Measurements from ENCODE around the gene MBOAT2.

The MBOAT2 gene

GRCh38 chr2:9010866-9011265, 7.4 kb upstream of the MBOAT2 start:
- Histone ChIP-seq H4K91ac (ENCODE audit: low read depth, low read length, poor library complexity) (no peak overlapping the region), H2BK5ac (ENCODE audit: low read length) (no peak overlapping the region), H3K27ac (replicated peaks; ENCODE audit: low read length) (no peak overlapping the region), H3K27me3 (ENCODE audit: control insufficient read depth in 3 of 3, insufficient read depth in 3 of 3, low read depth in 1 of 3, low read length in 3 of 3) (no peaks in the 10 kb centered on the region), H3K4me3 (ENCODE audit: low read length in 2 of 2) (no peak overlapping the region), H3K9me3 (replicated peaks in 1 of 2; ENCODE audit: control insufficient read depth in 2 of 2, insufficient read depth in 1 of 2, low read depth in 1 of 2, low read length in 2 of 2) (no peaks in the 10 kb centered on the region), H3K79me1 (ENCODE audit: low read depth, low read length) (no peaks in the 10 kb centered on the region), H2BK120ac (ENCODE audit: low read depth, low read length) (no peak overlapping the region), H2AK5ac (ENCODE audit: low read depth, low read length) (no peak overlapping the region), H2AFZ (ENCODE audit: low read length) (no peak overlapping the region), H3K4ac (ENCODE audit: low read length) (no peak overlapping the region), H2BK12ac (ENCODE audit: low read length) (no peak overlapping the region), H3K18ac (ENCODE audit: low read length) (no peak overlapping the region), H3K36me3 (replicated peaks in 1 of 2; ENCODE audit: control insufficient read depth in 2 of 2, insufficient read depth in 2 of 2, low read length in 2 of 2) (no peaks in the 10 kb centered on the region), H3K9ac (ENCODE audit: low read depth, low read length, poor library complexity) (no peak overlapping the region), H3K4me1 (ENCODE audit: control insufficient read depth in 2 of 2, insufficient read depth in 1 of 2, low read depth in 1 of 2, low read length in 2 of 2) (peaks cover 1 to 3% of the 10 kb centered on the region in 2 donors), H3K23ac (ENCODE audit: low read depth, low read length, poor library complexity) (no peak overlapping the region), H2BK15ac (ENCODE audit: low read length) (no peak overlapping the region), H3K4me2 (ENCODE audit: insufficient read depth, low read length, poor library complexity, severe bottlenecking) (no peak overlapping the region), H4K8ac (ENCODE audit: low read depth, low read length) (no peak overlapping the region), H3K14ac (ENCODE audit: low read length) (no peak overlapping the region)
- no peak for DNase-seq (ENCODE audit: low spot score)
- WGBS, 2 donors (ENCODE audit: extremely low coverage in 2 of 2, insufficient read length in 2 of 2, insufficient replicate concordance in 1 of 2): no CpG with 5 or more reads among the region's 1 CpG

DNA sequence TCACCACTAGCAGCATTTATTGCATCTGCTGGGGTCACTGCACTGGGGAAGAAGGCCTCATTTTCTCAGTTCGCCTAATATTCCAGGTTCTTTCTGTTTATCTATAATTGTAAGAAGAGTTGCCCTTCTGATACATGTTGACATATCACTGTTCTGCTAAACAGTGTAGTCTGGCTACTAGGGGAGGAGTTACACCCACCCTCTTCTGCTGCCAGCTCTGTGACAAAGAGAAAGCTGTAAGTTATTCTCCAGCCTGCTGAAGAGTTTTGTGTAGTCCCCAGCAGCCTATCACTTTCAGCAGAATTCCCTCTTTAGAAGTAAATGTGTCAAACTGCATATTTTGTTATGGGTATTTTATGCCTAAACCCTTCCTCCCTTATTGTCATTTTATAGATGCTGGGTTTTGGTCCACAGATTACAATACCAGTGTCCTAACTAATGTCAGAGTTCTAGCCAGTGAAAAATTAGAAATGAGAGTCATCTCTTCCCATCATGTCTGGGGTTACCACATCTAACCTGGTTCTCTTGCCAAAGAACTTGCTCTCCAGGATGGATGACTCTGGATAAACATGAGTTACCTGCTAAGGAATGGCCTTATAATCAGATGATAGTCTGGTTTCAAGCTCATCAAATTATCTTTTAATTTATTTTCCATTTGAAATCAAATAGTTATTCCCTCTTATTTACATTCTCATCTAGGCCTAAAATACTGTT, 5.6 kb upstream of the MBOAT2 start:
- H3K18ac ChIP-seq (ENCODE audit: low read length): no peak overlapping the region
- no peak overlapping the region for H2AFZ ChIP-seq (ENCODE audit: low read length)
- no peak overlapping the region for H3K9ac ChIP-seq (ENCODE audit: low read depth, low read length, poor library complexity)
- no peak for DNase-seq (ENCODE audit: low spot score)
- no peak overlapping the region for H3K4me2 ChIP-seq (ENCODE audit: insufficient read depth, low read length, poor library complexity, severe bottlenecking)
- H2BK15ac ChIP-seq (ENCODE audit: low read length): no peak overlapping the region
- H3K4me1 ChIP-seq (ENCODE audit: control insufficient read depth in 2 of 2, insufficient read depth in 1 of 2, low read depth in 1 of 2, low read length in 2 of 2): peaks cover 1 to 6% of the 10 kb centered on the region in 2 donors
- no peak overlapping the region for H3K23ac ChIP-seq (ENCODE audit: low read depth, low read length, poor library complexity)
- no peak overlapping the region for H3K4me3 ChIP-seq (ENCODE audit: low read length in 2 of 2)
- no peaks in the 10 kb centered on the region for H3K27me3 ChIP-seq (ENCODE audit: control insufficient read depth in 3 of 3, insufficient read depth in 3 of 3, low read depth in 1 of 3, low read length in 3 of 3)
- H3K9me3 ChIP-seq (replicated peaks in 1 of 2; ENCODE audit: control insufficient read depth in 2 of 2, insufficient read depth in 1 of 2, low read depth in 1 of 2, low read length in 2 of 2): peaks cover 0 to 4% of the 10 kb centered on the region in 2 donors
- no peaks in the 10 kb centered on the region for H3K79me1 ChIP-seq (ENCODE audit: low read depth, low read length)
- no peak overlapping the region for H3K27ac ChIP-seq (replicated peaks; ENCODE audit: low read length)
- WGBS, 2 donors (ENCODE audit: extremely low coverage in 2 of 2, insufficient read length in 2 of 2, insufficient replicate concordance in 1 of 2): no CpG with 5 or more reads among the region's 1 CpG
- H2AK5ac ChIP-seq (ENCODE audit: low read depth, low read length): no peak overlapping the region
- H3K4ac ChIP-seq (ENCODE audit: low read length): no peak overlapping the region
- H2BK12ac ChIP-seq (ENCODE audit: low read length): no peak overlapping the region
- peaks cover 0 to 7% of the 10 kb centered on the region in 2 donors for H3K36me3 ChIP-seq (replicated peaks in 1 of 2; ENCODE audit: control insufficient read depth in 2 of 2, insufficient read depth in 2 of 2, low read length in 2 of 2)
- H2BK120ac ChIP-seq (ENCODE audit: low read depth, low read length): no peak overlapping the region
- H4K91ac ChIP-seq (ENCODE audit: low read depth, low read length, poor library complexity): no peak overlapping the region
- no peak overlapping the region for H3K14ac ChIP-seq (ENCODE audit: low read length)
- H4K8ac ChIP-seq (ENCODE audit: low read depth, low read length): no peak overlapping the region
- H2BK5ac ChIP-seq (ENCODE audit: low read length): no peak overlapping the region

DNA sequence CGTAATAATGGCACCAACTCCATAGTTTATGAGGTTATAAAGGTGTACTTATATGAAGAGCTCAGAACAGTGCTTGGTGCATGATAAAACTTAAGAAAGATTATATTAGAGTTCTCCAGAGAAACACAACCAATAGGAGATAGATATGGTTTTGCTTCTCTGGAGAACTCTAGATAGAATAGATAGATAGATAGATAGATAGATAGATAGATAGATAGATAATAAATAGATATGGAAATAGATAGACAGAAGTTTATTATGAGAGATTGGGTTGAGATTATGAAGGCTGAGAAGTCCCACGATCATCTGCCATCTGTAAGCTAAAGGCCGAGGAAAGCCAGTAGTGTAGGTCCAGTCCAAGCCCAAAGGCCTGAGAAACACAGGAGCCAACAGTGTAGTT, 2.9 kb upstream of the MBOAT2 start:
- WGBS, 2 donors (ENCODE audit: extremely low coverage in 2 of 2, insufficient read length in 2 of 2, insufficient replicate concordance in 1 of 2): no CpG with 5 or more reads among the region's 3 CpGs
- Histone ChIP-seq H3K18ac (ENCODE audit: low read length) (no peak overlapping the region), H3K4me3 (ENCODE audit: low read length in 2 of 2) (no peak overlapping the region), H2AFZ (ENCODE audit: low read length) (no peak overlapping the region), H3K27me3 (ENCODE audit: control insufficient read depth in 3 of 3, insufficient read depth in 3 of 3, low read depth in 1 of 3, low read length in 3 of 3) (no peaks in the 10 kb centered on the region), H2BK5ac (ENCODE audit: low read length) (no peak overlapping the region), H2BK120ac (ENCODE audit: low read depth, low read length) (no peak overlapping the region), H3K14ac (ENCODE audit: low read length) (no peak overlapping the region), H3K9me3 (replicated peaks in 1 of 2; ENCODE audit: control insufficient read depth in 2 of 2, insufficient read depth in 1 of 2, low read depth in 1 of 2, low read length in 2 of 2) (peaks cover 0 to 4% of the 10 kb centered on the region in 2 donors), H2AK5ac (ENCODE audit: low read depth, low read length) (no peak overlapping the region), H3K4ac (ENCODE audit: low read length) (no peak overlapping the region), H3K23ac (ENCODE audit: low read depth, low read length, poor library complexity) (no peak overlapping the region), H3K36me3 (replicated peaks in 1 of 2; ENCODE audit: control insufficient read depth in 2 of 2, insufficient read depth in 2 of 2, low read length in 2 of 2) (peaks cover 0 to 7% of the 10 kb centered on the region in 2 donors), H3K4me2 (ENCODE audit: insufficient read depth, low read length, poor library complexity, severe bottlenecking) (no peak overlapping the region), H4K8ac (ENCODE audit: low read depth, low read length) (no peak overlapping the region), H2BK12ac (ENCODE audit: low read length) (no peak overlapping the region), H3K27ac (replicated peaks; ENCODE audit: low read length) (no peak overlapping the region), H3K9ac (ENCODE audit: low read depth, low read length, poor library complexity) (no peak overlapping the region), H2BK15ac (ENCODE audit: low read length) (no peak overlapping the region), H3K4me1 (ENCODE audit: control insufficient read depth in 2 of 2, insufficient read depth in 1 of 2, low read depth in 1 of 2, low read length in 2 of 2) (peaks cover 0 to 12% of the 10 kb centered on the region in 2 donors), H3K79me1 (ENCODE audit: low read depth, low read length) (peaks cover 3% of the 10 kb centered on the region), H4K91ac (ENCODE audit: low read depth, low read length, poor library complexity) (no peak overlapping the region)
- no peak for DNase-seq (ENCODE audit: low spot score)

DNA sequence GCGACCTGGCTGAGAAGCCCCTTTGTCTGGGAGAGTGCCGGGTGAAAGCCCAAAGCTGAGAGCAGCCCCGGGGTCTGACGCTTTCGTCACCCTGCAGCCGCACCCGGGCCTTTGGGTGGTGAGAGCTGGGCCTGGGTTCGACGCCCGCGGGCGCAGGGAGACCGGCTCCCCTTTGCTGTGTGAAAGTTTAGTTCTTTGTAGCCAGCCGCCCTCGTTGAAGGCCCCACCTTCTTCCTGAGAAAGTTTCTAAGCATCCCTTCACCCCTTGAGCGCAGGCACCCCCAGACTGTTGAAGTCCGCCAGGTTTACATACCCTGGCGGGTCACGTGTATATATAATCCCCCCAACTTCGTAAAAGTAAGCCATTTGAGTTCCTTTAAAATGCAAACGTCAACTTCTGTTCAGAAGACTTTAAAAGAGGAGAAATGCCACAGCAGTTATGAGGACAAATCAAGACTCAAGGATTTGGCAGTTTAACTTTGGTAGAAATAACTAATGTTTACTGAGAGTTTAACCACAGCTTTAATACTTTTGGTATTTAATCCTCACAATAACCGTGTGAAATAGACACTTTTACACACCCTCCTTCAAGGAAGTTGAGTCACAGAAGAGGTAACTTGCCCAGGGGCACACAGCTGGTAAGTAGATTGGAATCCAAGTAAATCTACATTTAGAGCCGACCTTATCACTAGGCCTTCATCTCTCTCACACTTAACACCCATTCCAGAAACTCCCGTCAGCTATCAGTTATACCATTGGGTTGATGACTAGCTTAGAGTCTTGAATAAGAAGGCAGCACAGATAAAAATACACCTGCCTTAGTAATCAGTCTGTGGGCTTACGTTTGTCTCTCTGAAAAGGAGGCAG, 1.1 kb upstream of the MBOAT2 start:
- peaks cover 0 to 12% of the 10 kb centered on the region in 2 donors for H3K4me1 ChIP-seq (ENCODE audit: control insufficient read depth in 2 of 2, insufficient read depth in 1 of 2, low read depth in 1 of 2, low read length in 2 of 2)
- no CpG with 5 or more reads among the region's 25 CpGs for WGBS, 2 donors (ENCODE audit: extremely low coverage in 2 of 2, insufficient read length in 2 of 2, insufficient replicate concordance in 1 of 2)
- peaks cover 0 to 4% of the 10 kb centered on the region in 2 donors for H3K9me3 ChIP-seq (replicated peaks in 1 of 2; ENCODE audit: control insufficient read depth in 2 of 2, insufficient read depth in 1 of 2, low read depth in 1 of 2, low read length in 2 of 2)
- H3K23ac ChIP-seq (ENCODE audit: low read depth, low read length, poor library complexity): peak overlapping the region; percentile 98
- H3K4me3 ChIP-seq (ENCODE audit: low read length in 2 of 2): peak overlapping the region; percentile 83 to 86
- H3K4me2 ChIP-seq (ENCODE audit: insufficient read depth, low read length, poor library complexity, severe bottlenecking): peak overlapping the region; percentile 84
- no peak overlapping the region for H4K91ac ChIP-seq (ENCODE audit: low read depth, low read length, poor library complexity)
- DNase-seq (ENCODE audit: low spot score): no peak
- peak overlapping the region; percentile 87 for H3K9ac ChIP-seq (ENCODE audit: low read depth, low read length, poor library complexity)
- H3K36me3 ChIP-seq (replicated peaks in 1 of 2; ENCODE audit: control insufficient read depth in 2 of 2, insufficient read depth in 2 of 2, low read length in 2 of 2): peaks cover 0 to 7% of the 10 kb centered on the region in 2 donors
- peaks cover 5% of the 10 kb centered on the region for H3K79me1 ChIP-seq (ENCODE audit: low read depth, low read length)
- H3K4ac ChIP-seq (ENCODE audit: low read length): no peak overlapping the region
- H3K27me3 ChIP-seq (ENCODE audit: control insufficient read depth in 3 of 3, insufficient read depth in 3 of 3, low read depth in 1 of 3, low read length in 3 of 3): no peaks in the 10 kb centered on the region
- H2BK12ac ChIP-seq (ENCODE audit: low read length): no peak overlapping the region
- H2BK5ac ChIP-seq (ENCODE audit: low read length): peak overlapping the region; percentile 97
- peak overlapping the region; percentile 50 for H2BK120ac ChIP-seq (ENCODE audit: low read depth, low read length)
- peak overlapping the region; percentile 93 for H3K27ac ChIP-seq (replicated peaks; ENCODE audit: low read length)
- peak overlapping the region; percentile 88 for H2AK5ac ChIP-seq (ENCODE audit: low read depth, low read length)
- peak overlapping the region; percentile 97 for H3K18ac ChIP-seq (ENCODE audit: low read length)
- H2BK15ac ChIP-seq (ENCODE audit: low read length): peak overlapping the region; percentile 53
- H2AFZ ChIP-seq (ENCODE audit: low read length): peak overlapping the region; percentile 93
- H4K8ac ChIP-seq (ENCODE audit: low read depth, low read length): peak overlapping the region; percentile 73
- H3K14ac ChIP-seq (ENCODE audit: low read length): peak overlapping the region; percentile 97

Data from neuronal stem cell (in vitro differentiated cells).